DOHH2 (cell line): ENCODE results near the gene SMAD7.

ENCODE experiments used
- CTCF ChIP-seq: fragments of 200-600 bp; sonication (generic); IDR thresholded peaks from one replicate; pipeline ENCODE4 v1.5.1; 2014; ENCODE audit warnings: antibody characterized with exemption, mild to moderate bottlenecking, low read depth, low read length; ENCODE audit not compliant: poor library complexity, severe bottlenecking
- EZH2phosphoT487 ChIP-seq: fragments of 200-600 bp; sonication (generic); IDR thresholded peaks from 2 replicates; pipeline ENCODE4 v1.6.1; 2017; ENCODE audit warnings: borderline replicate concordance, mild to moderate bottlenecking, antibody characterized with exemption, low read length, moderate library complexity, mixed read lengths

GRCh38 chr18:48957136-48957535 lies 6.4 kb upstream of the SMAD7 start:
- TF ChIP-seq CTCF, result no peak
- TF ChIP-seq EZH2phosphoT487, result no peak
